Esophagus muscularis mucosa (tissue), 4 donors: ENCODE data around the gene DAPP1. TPM values are rescaled to one million over a fixed set of nuclear protein-coding genes. Genes with fewer than 3 reads are reported as not detected.
A peak's percentile ranks its signal among the peaks of the same experiment; 100 is the strongest.

Experiments used
- DNase-seq: peaks from one replicate; pipeline ENCODE4 v3.0.0-alpha.2; 2017; ENCODE audit errors: extremely low spot score
- H3K27ac ChIP-seq, 4 donors: fragments of 200-600 bp; sonication (generic); replicated peaks in 1 of 4; 1 replicate in 3 of 4; 2 replicates in 1 of 4; pipeline ENCODE4 v1.5.1; 2016 to 2019; ENCODE audit warnings: mild to moderate bottlenecking in 1 of 4
- H3K27me3 ChIP-seq, 4 donors: fragments of 200-600 bp; sonication (generic); one replicate each; pipeline versions ENCODE4 v1.5.1 to v1.6.0; 2016 to 2019
- H3K36me3 ChIP-seq, 4 donors: fragments of 200-600 bp; sonication (generic); one replicate each; pipeline ENCODE4 v1.5.1; 2016 to 2019
- H3K4me1 ChIP-seq, 4 donors: fragments of 200-600 bp; sonication (generic); one replicate each; pipeline ENCODE4 v1.5.1; 2016 to 2019
- H3K4me3 ChIP-seq, 4 donors: fragments of 200-600 bp; sonication (generic); 1 replicate in 2 of 4; 2 replicates in 2 of 4; pipeline ENCODE4 v1.5.1; 2016 to 2019; ENCODE audit warnings: mild to moderate bottlenecking in 4 of 4, moderate library complexity in 1 of 4
- H3K9me3 ChIP-seq, 4 donors: fragments of 200-600 bp; sonication (generic); 1 replicate in 3 of 4; 2 replicates in 1 of 4; pipeline ENCODE4 v1.5.1; 2016 to 2019
- CTCF ChIP-seq, 3 experiments: fragments of 200-600 bp in 2 of 3; fragments of 450-650 bp in 1 of 3; sonication (generic) in 2 of 3; IDR thresholded peaks; one replicate each; pipeline ENCODE4 v1.5.1; 2017 to 2019; ENCODE audit warnings: antibody characterized with exemption in 3 of 3, mild to moderate bottlenecking in 2 of 3, moderate library complexity in 1 of 3
- EP300 ChIP-seq: sonication (generic); formaldehyde crosslinking; IDR thresholded peaks from one replicate; pipeline ENCODE4 v1.6.1; 2017; ENCODE audit warnings: antibody characterized with exemption
- POLR2A ChIP-seq: fragments of 450-650 bp; IDR thresholded peaks from one replicate; pipeline ENCODE4 v1.6.1; 2017; ENCODE audit warnings: antibody characterized with exemption, moderate library complexity, mild to moderate bottlenecking, low read depth
- POLR2AphosphoS5 ChIP-seq, 2 donors: sonication (generic); formaldehyde crosslinking; IDR thresholded peaks; one replicate each; pipeline ENCODE4 v1.6.1; 2017; ENCODE audit warnings: antibody characterized with exemption in 2 of 2
- WGBS: methylation state at CpG from one replicate; pipeline ENCODE4 v1.1.5; 2018; 5-methylcytosine and 5-hydroxymethylcytosine counted together
- intact Hi-C: fragments of 100-400 bp; cut with DNase I; formaldehyde crosslinking; loops from one replicate; pipeline ENCODE4 v1.15.1; 2023
- total RNA-seq, 4 donors: library from RNA; depleted of rRNA; stranded (reverse); fragments of >200 nt; gene quantifications; one replicate each; pipeline versions ENCODE4 v1.1.0 to v1.2.1, GENCODE V29; 2016

Gene DAPP1
- total RNA-seq, 4 donors from 2014 or later, result 0.86 to 2.5 (median 1.1) TPM

DNA sequence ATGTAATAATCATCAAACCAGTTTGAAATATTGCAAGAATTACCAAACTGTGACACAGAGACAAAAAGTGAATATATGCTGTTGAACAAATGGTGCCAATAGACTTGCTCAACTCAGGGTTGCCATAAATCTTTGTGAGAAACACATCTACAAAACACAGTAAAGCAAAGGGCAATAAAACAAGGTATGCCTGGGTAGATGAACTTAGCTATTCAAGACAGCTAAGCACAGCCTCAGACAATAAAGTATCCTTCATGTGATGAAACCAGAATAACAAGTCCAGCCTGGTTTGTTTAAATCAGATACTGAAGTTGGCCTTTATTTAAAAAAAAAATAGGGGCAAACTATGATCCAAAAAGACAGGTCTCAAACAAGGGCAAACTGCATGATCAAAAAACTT, 58.4 kb downstream of the DAPP1 start:
- no peak overlapping the region for H3K4me3 ChIP-seq
- DNase-seq, result no peak
- H3K9me3 ChIP-seq, result no peaks in the 10 kb centered on the region
- no peak for TF ChIP-seq CTCF (IDR thresholded peaks at IDR 0.05)
- H3K27me3 ChIP-seq, result no peaks in the 10 kb centered on the region
- H3K4me1 ChIP-seq, result peaks cover 0 to 10% (median 0%) of the 10 kb centered on the region in 4 donors
- intact Hi-C loops, result no loop called here
- no peak overlapping the region for H3K27ac ChIP-seq
- peaks cover 10 to 29% (median 25%) of the 10 kb centered on the region in 4 donors for H3K36me3 ChIP-seq

GRCh38 chr4:99876946-99877345, 60.3 kb downstream of the DAPP1 start:
- WGBS, result 80% methylated on average over 3 of the region's 3 CpGs
- no peaks in the 10 kb centered on the region for H3K9me3 ChIP-seq
- no peak overlapping the region for H3K4me3 ChIP-seq
- TF ChIP-seq CTCF (IDR thresholded peaks at IDR 0.05), result no peak
- TF ChIP-seq POLR2AphosphoS5 (IDR thresholded peaks at IDR 0.05), result no peak
- TF ChIP-seq POLR2A, result no peak
- no peak for TF ChIP-seq EP300
- H3K27ac ChIP-seq, result peak overlapping the region in 3 of 4 donors; percentile 26 to 54 (median 39)
- peaks cover 28 to 48% (median 43%) of the 10 kb centered on the region in 4 donors for H3K36me3 ChIP-seq
- intact Hi-C loops, result no loop called here
- DNase-seq, result no peak
- H3K4me1 ChIP-seq, result peaks cover 0 to 10% (median 0%) of the 10 kb centered on the region in 4 donors
- H3K27me3 ChIP-seq, result no peaks in the 10 kb centered on the region

GRCh38 chr4:99878604-99879003, 62.0 kb downstream of the DAPP1 start:
- Histone ChIP-seq H3K4me1 (peaks cover 0 to 10% (median 0%) of the 10 kb centered on the region in 4 donors), H3K27me3 (no peaks in the 10 kb centered on the region), H3K36me3 (peaks cover 29 to 60% (median 49%) of the 10 kb centered on the region in 4 donors), H3K4me3 (no peak overlapping the region), H3K27ac (no peak overlapping the region), H3K9me3 (no peaks in the 10 kb centered on the region)
- TF ChIP-seq POLR2A (no peak), EP300 (no peak), POLR2AphosphoS5 (IDR thresholded peaks at IDR 0.05) (no peak), CTCF (IDR thresholded peaks at IDR 0.05) (no peak)
- DNase-seq, result no peak
- intact Hi-C loops, result no loop called here

GRCh38 chr4:99879458-99879857, 62.8 kb downstream of the DAPP1 start:
- peaks cover 29 to 69% (median 55%) of the 10 kb centered on the region in 4 donors for H3K36me3 ChIP-seq
- H3K9me3 ChIP-seq, result no peaks in the 10 kb centered on the region
- intact Hi-C loops, result no loop called here
- 95% methylated on average over 3 of the region's 3 CpGs for WGBS
- H3K27ac ChIP-seq, result no peak overlapping the region
- H3K4me1 ChIP-seq, result peaks cover 0 to 10% (median 0%) of the 10 kb centered on the region in 4 donors
- H3K27me3 ChIP-seq, result no peaks in the 10 kb centered on the region
- no peak for DNase-seq
- no peak overlapping the region for H3K4me3 ChIP-seq
- TF ChIP-seq POLR2A, result no peak
- TF ChIP-seq EP300, result no peak
- no peak for TF ChIP-seq CTCF (IDR thresholded peaks at IDR 0.05)
- TF ChIP-seq POLR2AphosphoS5 (IDR thresholded peaks at IDR 0.05), result no peak

DNA sequence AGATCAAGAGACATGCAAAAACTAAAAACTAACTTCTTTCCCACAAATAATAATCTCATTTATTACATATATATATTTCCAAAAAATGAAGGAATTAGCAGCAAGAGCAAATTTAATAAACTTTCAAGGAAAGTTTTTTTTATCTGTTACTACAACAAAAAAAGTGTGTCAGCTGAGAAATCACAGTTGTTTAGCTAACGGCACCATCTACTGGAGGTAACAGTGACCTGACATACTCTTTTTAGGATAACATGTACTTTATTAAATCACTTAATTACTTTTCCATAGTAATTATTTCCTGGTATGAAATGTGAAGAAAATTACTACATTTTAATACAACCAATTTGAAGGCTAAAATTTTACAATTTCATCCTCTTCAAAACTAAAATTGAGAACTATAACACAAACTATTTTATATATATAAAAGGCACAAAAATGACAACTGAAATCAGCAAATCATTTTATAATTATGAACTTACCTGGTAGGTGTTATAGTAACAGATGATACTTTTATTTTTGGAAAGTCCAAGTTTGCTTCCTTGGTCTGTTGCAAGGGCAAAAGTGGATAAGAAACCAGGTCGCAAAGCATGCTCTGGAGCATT, 68.5 kb downstream of the DAPP1 start:
- Histone ChIP-seq H3K4me3 (no peak overlapping the region), H3K27ac (peak overlapping the region in 1 of 4 donors; percentile 13), H3K27me3 (no peaks in the 10 kb centered on the region), H3K4me1 (peaks cover 12 to 31% (median 28%) of the 10 kb centered on the region in 4 donors), H3K36me3 (peaks cover 18 to 59% (median 38%) of the 10 kb centered on the region in 4 donors), H3K9me3 (no peaks in the 10 kb centered on the region)
- WGBS, result 72% methylated on average over 2 of the region's 2 CpGs
- intact Hi-C loops, result loop anchor here (5.0 to 10.0 kb wide), 2 partner anchors 160 to 323 kb away; partner anchors contain the start of gene TRMT10A
- TF ChIP-seq CTCF (IDR thresholded peaks at IDR 0.05) (peak; percentile 53 to 67 (median 62)), POLR2AphosphoS5 (IDR thresholded peaks at IDR 0.05) (no peak), EP300 (no peak), POLR2A (no peak)
- DNase-seq, result no peak
